ENCODE data around the gene CUEDC1.

The CUEDC1 gene

GRCh38 chr17:57920916-57921703 is 34.1 kb downstream of the CUEDC1 start:
- FAIRE-seq = no peak
- DNase-seq (ENCODE audit: extremely low spot score, insufficient read length, low read depth) = no peak

- DNase-seq (ENCODE audit: extremely low spot score, insufficient read length, low read depth) (no peak), FAIRE-seq (no peak)
Measured at GRCh38 chr17:57919918-57920317, 35.3 kb downstream of the CUEDC1 start.

DNA sequence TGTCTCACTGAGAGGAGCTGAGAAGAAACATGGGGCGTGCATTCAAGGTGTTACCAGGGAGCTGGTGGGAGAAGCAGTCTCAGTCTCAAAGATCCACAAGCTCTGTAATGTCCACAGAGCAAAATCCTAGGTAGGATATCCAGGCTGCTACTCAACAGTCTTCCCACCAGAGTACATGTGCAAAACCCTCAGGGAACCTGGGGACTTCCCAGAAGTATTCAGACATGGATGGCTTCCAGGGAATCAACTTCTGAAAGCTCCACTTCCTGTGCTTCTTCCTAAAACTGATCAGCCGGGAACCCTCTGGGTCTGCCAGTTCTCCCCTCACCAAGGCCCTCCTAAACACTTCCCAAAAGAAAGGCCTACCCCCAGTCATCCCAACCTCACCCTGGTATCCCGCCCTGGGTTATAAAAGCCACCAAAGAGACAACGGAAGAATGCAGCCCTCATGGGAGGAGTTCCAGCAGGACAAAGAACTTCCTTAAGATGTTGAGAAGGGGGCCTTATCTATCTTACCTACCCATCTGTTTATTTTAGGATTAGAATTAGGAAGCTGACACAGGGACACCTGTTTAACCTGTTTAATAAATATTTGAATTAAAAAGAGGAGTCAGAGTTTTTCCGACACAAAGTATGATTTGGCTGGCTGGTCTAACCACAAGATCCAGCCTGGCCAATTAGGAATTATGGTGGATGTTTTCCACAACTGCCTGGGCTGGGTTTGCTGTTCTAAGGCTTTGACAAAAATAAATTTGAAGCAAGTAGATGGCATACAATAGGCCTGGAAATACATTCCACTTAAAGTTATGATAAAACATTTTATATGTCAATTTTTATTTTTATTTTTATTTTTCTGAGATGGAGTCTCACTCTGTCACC is 37.0 kb downstream of the CUEDC1 start:
- FAIRE-seq = no peak

DNA sequence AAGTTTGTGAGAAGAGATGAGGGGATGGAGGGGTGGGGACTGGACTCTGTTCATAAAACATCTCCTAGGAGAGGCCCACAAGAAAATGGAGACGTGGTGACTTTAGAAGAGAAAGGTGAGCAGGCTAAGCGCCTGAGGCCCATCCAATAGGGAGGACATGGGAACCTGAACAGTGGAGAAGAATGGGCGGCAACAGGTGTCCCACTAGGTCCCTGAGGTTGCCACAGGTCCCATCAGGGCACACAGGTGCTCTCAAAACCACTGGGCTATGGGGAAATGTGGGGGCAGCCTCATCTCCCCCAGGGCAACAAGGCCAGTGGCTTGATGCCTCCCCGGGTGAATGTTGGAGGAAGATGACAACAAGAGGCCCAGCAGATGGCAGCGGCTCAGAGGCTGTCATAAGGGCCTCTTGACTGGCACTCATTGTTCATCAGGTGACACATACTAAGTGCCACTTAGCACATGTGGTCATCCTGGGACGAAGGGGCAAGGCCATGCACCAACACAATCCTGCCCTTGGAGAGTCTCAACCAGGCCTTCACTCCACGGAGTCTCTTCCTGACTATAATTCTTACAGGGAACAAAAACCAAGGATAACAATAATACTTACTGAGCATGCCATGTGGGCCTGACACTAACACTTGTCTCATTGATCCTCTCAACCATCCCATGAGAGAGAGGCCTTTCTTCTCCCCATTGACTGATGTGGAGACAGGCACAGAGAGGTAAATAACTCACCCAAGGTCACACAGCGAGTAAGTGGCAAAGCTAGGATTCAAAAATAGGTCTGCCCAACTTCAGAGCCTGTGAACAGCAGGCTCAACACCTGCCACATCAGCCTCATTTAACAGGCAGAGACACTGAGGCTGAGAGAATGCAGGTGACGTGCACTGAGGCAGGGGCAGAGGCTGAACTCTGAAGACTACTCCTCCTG is 38.0 kb downstream of the CUEDC1 start:
- DNase-seq (ENCODE audit: extremely low spot score, insufficient read length, low read depth) (no peak), FAIRE-seq (no peak)

More for the DNA sequence above, 37.0 kb downstream of the CUEDC1 start:
- DNase-seq (ENCODE audit: extremely low spot score, insufficient read length, low read depth) = no peak

GRCh38 chr17:57915985-57916757 is 39.0 kb downstream of the CUEDC1 start:
- DNase-seq (ENCODE audit: extremely low spot score, insufficient read length, low read depth) (no peak), FAIRE-seq (no peak)

DNA sequence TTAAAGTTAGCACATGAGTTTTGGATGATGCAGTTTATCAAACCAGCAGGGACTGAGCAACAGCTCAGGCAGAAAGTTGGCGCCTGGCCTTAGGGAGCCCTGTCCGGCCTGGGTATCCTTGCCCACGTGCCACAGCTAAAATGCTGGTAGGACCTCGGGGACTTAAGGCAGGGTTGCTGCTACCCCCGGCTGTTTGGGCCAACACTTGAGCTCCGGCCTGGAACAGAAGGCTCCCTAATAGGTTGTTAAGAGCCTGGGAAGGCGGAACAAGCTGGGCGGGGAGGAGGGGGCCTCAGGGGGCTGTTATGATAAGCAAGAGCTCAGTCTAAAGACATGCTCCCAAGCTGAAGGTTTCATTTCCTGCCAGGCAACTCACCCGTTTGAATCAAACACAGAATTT is 39.7 kb downstream of the CUEDC1 start:
- no peak for DNase-seq (ENCODE audit: extremely low spot score, insufficient read length, low read depth)
- FAIRE-seq = no peak

GRCh38 chr17:57914273-57915142 is 40.7 kb downstream of the CUEDC1 start:
- DNase-seq (ENCODE audit: extremely low spot score, insufficient read length, low read depth) (no peak), FAIRE-seq (no peak)

DNA sequence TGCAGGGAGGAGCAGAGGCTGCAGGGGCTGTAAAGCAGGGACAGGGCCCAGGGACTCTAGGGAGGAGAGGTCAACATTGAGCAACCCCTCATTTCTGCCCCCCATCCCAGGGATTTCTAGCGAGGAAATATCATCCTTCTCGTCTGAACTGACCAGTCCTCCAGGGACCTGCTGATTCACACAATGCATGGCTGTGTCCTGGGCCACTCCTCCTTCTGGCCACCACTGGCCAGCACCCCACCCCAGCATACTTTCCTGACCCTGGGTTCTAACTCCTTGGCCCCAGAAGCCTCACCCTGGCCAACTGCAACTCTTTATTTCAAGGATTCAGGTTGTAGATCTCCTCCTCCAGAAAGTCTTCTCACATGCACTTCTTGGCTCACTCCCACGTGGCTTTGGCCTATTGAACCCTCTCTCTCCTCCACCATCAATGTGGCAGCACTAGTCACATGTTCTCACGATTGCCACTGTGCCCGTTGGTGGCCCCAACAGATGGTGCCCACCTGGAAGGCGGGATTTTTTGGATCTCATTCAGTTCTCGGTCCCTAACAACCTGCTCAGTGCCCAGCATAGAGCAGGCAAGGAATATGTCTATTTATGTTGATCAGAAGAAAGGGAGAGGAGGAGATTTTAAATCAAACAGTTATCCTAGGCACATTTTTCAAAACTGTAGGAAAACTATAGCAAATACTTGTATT is 41.5 kb downstream of the CUEDC1 start:
- no peak for DNase-seq (ENCODE audit: extremely low spot score, insufficient read length, low read depth)
- FAIRE-seq = no peak

- FAIRE-seq (no peak), DNase-seq (ENCODE audit: extremely low spot score, insufficient read length, low read depth) (no peak)
Measured at GRCh38 chr17:57911834-57912673, 43.2 kb downstream of the CUEDC1 start.

- no peak for DNase-seq (ENCODE audit: extremely low spot score, insufficient read length, low read depth)
- FAIRE-seq = no peak
Measured at GRCh38 chr17:57910462-57911420, 44.5 kb downstream of the CUEDC1 start.

DNA sequence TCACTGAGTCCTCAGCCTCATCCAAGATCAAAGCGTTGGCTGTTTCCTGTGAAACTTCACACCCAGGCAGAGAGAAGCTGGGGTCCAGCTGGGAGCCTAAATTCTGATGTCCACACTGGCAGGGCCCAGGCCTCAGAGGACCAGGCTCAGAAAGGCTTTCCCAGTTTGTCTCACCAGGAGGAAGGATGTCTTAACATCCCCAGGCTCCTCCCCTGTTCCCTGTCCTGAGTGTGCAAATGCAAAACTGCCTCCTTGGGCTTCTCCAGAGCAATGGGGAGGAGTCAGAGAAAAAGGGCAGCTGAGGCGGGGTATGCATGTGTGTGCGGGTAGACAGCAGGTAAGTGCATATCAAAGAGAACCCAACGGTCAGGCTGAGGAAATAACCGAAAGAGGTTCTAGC is 45.7 kb downstream of the CUEDC1 start:
- no peak for DNase-seq (ENCODE audit: extremely low spot score, insufficient read length, low read depth)
- FAIRE-seq = no peak

DNA sequence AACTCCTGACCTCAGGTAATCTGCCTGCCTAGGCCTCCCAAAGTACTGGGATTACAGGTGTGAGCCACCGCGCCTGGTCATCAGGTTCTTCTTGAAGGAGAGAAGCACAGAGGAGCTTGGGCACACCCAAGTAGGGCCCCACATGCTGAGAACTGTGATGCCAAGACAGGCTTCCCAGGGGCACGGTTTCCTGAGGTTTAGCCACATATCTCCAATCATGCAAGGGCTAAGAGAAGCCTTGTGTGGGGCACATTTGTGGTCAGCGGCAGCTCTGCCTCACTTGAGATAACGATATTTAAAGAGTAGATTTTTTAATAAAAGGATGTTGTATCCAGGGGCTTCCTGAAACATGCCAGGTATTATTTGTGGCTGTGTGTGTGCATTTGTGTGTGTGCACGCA is 46.9 kb downstream of the CUEDC1 start:
- no peak for DNase-seq (ENCODE audit: extremely low spot score, insufficient read length, low read depth)
- FAIRE-seq = no peak

DNA sequence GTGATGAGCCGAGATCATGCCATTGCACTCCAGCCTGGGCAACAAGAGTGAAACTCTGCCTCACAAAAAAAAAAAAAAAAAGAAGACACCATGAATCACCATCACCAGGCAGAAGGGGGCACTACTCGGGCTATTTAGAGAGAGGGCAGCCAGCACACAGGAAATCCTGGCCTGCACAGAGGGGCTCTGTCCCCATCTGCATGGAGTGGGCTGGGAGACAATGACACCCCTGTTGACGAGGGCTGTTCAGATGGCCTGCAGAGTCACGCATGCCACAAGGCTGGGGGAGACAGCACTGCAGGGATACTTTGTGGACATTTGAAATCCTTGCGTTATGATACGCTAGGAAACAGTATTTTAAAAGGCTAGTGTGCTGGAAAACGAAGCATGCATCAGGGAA is 48.3 kb downstream of the CUEDC1 start:
- FAIRE-seq (no peak), DNase-seq (ENCODE audit: extremely low spot score, insufficient read length, low read depth) (no peak)

- DNase-seq (ENCODE audit: extremely low spot score, insufficient read length, low read depth) (no peak), FAIRE-seq (no peak)
Measured at GRCh38 chr17:57905875-57906455, 49.2 kb downstream of the CUEDC1 start.

- DNase-seq (ENCODE audit: extremely low spot score, insufficient read length, low read depth) (no peak), FAIRE-seq (no peak)
Measured at GRCh38 chr17:57903961-57904360, 51.3 kb downstream of the CUEDC1 start.
